ENCODE results near the gene ERCC6.

GRCh38 chr10:49484486-49485235 is 54.3 kb downstream of the ERCC6 start:
- no peak for TF ChIP-seq CTCF (IDR thresholded peaks at IDR 0.05)
- no peak for TF ChIP-seq POLR2AphosphoS5 (IDR thresholded peaks at IDR 0.05)
- TF ChIP-seq POLR2A (IDR thresholded peaks at IDR 0.05), result no peak

All from transverse colon (tissue), 4 donors.